ENCODE data around the gene TOMM20.

- TF ChIP-seq CTCF (tag by site-specific recombination; IDR thresholded peaks at IDR 0.05) (no peak), HOXA7 (CRISPR knock-in tag; IDR thresholded peaks at IDR 0.05; ENCODE audit: borderline replicate concordance) (no peak), GLI2 (tag by site-specific recombination; IDR thresholded peaks at IDR 0.05; ENCODE audit: borderline replicate concordance, low read depth) (no peak)
These were observed 40.7 kb downstream of the TOMM20 start for GRCh38 chr1:235087906-235088305.
